ENCODE results near the gene CACNA1D.

Gene CACNA1D

GRCh38 chr3:53554559-53555067 is 60.2 kb downstream of the CACNA1D start:
- TF ChIP-seq CTCF (IDR thresholded peaks at IDR 0.05; ENCODE audit: insufficient read depth, low read length, poor library complexity, severe bottlenecking) (no peak), EZH2phosphoT487 (conservative IDR thresholded peaks at IDR 0.05; ENCODE audit: low read length) (no peak)
- H2AFZ ChIP-seq (ENCODE audit: low read depth, low read length, severe bottlenecking) = no peak overlapping the region
- H3K27ac ChIP-seq (ENCODE audit: low read depth, low read length) = no peak overlapping the region
- H3K9ac ChIP-seq (ENCODE audit: low read length) = no peak overlapping the region
- H3K9me3 ChIP-seq (ENCODE audit: insufficient read depth, low read length) = no peaks in the 10 kb centered on the region
- no peaks in the 10 kb centered on the region for H3K36me3 ChIP-seq (ENCODE audit: low read length)
- H3K9me2 ChIP-seq (replicated peaks; ENCODE audit: insufficient read depth, low read length) = no peaks in the 10 kb centered on the region
- H3K79me2 ChIP-seq (ENCODE audit: insufficient read depth, low read length) = no peaks in the 10 kb centered on the region
- no peaks in the 10 kb centered on the region for H3F3A ChIP-seq (ENCODE audit: insufficient read depth)
- H3K27me3 ChIP-seq (ENCODE audit: low read length) = no peaks in the 10 kb centered on the region
- H3K4me3 ChIP-seq (ENCODE audit: insufficient read depth, low read length, poor library complexity, severe bottlenecking) = no peak overlapping the region
- H3K4me2 ChIP-seq (ENCODE audit: low read depth, low read length, poor library complexity, severe bottlenecking) = no peak overlapping the region
- H4K20me1 ChIP-seq (ENCODE audit: low read depth, low read length) = no peaks in the 10 kb centered on the region

- Histone ChIP-seq H3K9me3 (ENCODE audit: insufficient read depth, low read length) (no peaks in the 10 kb centered on the region), H2AFZ (ENCODE audit: low read depth, low read length, severe bottlenecking) (no peak overlapping the region), H3K4me3 (ENCODE audit: insufficient read depth, low read length, poor library complexity, severe bottlenecking) (no peak overlapping the region), H3K27me3 (ENCODE audit: low read length) (no peaks in the 10 kb centered on the region), H3K27ac (ENCODE audit: low read depth, low read length) (no peak overlapping the region), H3K4me2 (ENCODE audit: low read depth, low read length, poor library complexity, severe bottlenecking) (no peak overlapping the region), H3K9me2 (replicated peaks; ENCODE audit: insufficient read depth, low read length) (no peaks in the 10 kb centered on the region), H3K36me3 (ENCODE audit: low read length) (no peaks in the 10 kb centered on the region), H3F3A (ENCODE audit: insufficient read depth) (no peaks in the 10 kb centered on the region), H3K9ac (ENCODE audit: low read length) (no peak overlapping the region), H3K79me2 (ENCODE audit: insufficient read depth, low read length) (no peaks in the 10 kb centered on the region), H4K20me1 (ENCODE audit: low read depth, low read length) (no peaks in the 10 kb centered on the region)
- TF ChIP-seq EZH2phosphoT487 (conservative IDR thresholded peaks at IDR 0.05; ENCODE audit: low read length) (no peak), CTCF (IDR thresholded peaks at IDR 0.05; ENCODE audit: insufficient read depth, low read length, poor library complexity, severe bottlenecking) (no peak)
Measured at GRCh38 chr3:53555068-53555588, 60.7 kb downstream of the CACNA1D start.

- no peaks in the 10 kb centered on the region for H3K9me3 ChIP-seq (ENCODE audit: insufficient read depth, low read length)
- no peak overlapping the region for H2AFZ ChIP-seq (ENCODE audit: low read depth, low read length, severe bottlenecking)
Measured at GRCh38 chr3:53566461-53567145, 72.2 kb downstream of the CACNA1D start.

More at GRCh38 chr3:53566461-53567145, 72.2 kb downstream of the CACNA1D start:
- no peaks in the 10 kb centered on the region for H3K36me3 ChIP-seq (ENCODE audit: low read length)
- no peaks in the 10 kb centered on the region for H3K9me2 ChIP-seq (replicated peaks; ENCODE audit: insufficient read depth, low read length)
- TF ChIP-seq EZH2phosphoT487 (conservative IDR thresholded peaks at IDR 0.05; ENCODE audit: low read length) (no peak), CTCF (IDR thresholded peaks at IDR 0.05; ENCODE audit: insufficient read depth, low read length, poor library complexity, severe bottlenecking) (no peak)
- no peaks in the 10 kb centered on the region for H4K20me1 ChIP-seq (ENCODE audit: low read depth, low read length)
- no peak overlapping the region for H3K27ac ChIP-seq (ENCODE audit: low read depth, low read length)
- H3K9ac ChIP-seq (ENCODE audit: low read length) = no peak overlapping the region
- no peak overlapping the region for H3K4me3 ChIP-seq (ENCODE audit: insufficient read depth, low read length, poor library complexity, severe bottlenecking)
- H3F3A ChIP-seq (ENCODE audit: insufficient read depth) = no peaks in the 10 kb centered on the region
- H3K79me2 ChIP-seq (ENCODE audit: insufficient read depth, low read length) = no peaks in the 10 kb centered on the region
- no peak overlapping the region for H3K4me2 ChIP-seq (ENCODE audit: low read depth, low read length, poor library complexity, severe bottlenecking)
- H3K27me3 ChIP-seq (ENCODE audit: low read length) = no peaks in the 10 kb centered on the region

All from SU-DHL-6 (cell line).